Activated CD4-positive, alpha-beta T cell treated with anti-CD3 and anti-CD28 coated beads, Interleukin-2, amount 50 U/mL, for 1 hour (primary cell): ENCODE data around the gene RHOJ.
"Not testable (repeated sequence)": the region's sequence is repeated elsewhere in the genome, so short reads cannot be mapped to it uniquely, and the experiment has no call there.

Experiments
- DNase-seq: peaks from one replicate; pipeline ENCODE4 v3.0.0-alpha.2; 2020

RHOJ gene

DNA sequence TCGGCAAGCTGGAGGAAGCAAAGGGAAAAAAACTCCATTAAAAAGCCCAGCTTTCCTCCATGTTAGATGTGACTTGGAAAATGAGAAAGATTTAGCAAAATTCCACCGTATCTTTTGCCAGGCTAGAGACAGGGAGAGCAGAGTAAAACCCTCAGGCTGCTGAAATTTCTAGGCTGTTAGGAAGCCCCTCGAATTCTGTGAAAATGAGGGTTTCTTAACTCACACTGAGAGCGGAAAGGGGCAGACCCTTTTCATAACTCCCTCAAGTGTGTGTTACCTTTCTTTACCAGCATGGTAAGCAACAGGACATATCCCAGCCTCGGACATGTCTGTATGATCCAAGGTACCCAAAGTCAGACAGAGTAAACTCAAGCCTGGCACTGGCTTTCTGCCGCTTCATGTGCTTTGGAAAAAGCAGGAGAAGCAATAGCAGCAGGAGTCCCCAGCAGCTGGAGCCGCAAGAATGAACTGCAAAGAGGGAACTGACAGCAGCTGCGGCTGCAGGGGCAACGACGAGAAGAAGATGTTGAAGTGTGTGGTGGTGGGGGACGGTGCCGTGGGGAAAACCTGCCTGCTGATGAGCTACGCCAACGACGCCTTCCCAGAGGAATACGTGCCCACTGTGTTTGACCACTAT lies at the start of gene RHOJ:
Gene RHOJ, plus strand, starts transcription at position 37 of the 637 bp plus-strand sequence. Its CDS starts 427 bp downstream, at position 464.
- no peak for DNase-seq

DNA sequence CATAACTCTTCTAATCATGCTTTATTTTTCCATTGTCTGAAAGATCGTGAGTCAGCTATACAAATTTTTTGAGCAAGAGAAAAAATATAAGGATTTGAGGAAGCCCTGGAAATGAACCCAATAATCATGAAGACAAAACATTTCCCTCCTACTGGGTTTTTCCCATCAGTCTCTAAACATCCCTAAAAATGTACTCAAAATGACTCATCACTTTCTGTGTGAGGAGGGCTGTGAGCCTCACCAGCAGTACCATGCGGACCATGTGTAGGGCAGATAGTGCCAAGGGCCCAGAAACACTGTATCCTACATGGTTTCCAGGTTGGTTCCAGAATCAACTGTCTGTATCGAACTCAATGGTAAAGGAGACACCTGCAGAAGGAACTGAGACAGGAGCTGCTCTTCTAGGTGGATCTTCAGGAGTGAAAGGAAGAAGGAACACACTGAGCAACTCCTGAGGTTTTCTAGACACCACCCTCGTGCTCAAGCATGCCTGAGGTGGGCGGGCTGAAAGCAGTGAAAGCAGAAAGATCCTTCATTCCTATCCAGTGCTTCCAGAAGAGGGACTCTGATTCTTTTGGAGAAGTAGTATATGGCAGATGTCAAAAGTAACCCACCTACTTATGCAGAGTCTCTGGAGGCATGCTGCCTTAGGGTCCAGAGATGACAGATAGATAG lies 48.6 kb upstream of the RHOJ start:
- DNase-seq, result no peak

DNA sequence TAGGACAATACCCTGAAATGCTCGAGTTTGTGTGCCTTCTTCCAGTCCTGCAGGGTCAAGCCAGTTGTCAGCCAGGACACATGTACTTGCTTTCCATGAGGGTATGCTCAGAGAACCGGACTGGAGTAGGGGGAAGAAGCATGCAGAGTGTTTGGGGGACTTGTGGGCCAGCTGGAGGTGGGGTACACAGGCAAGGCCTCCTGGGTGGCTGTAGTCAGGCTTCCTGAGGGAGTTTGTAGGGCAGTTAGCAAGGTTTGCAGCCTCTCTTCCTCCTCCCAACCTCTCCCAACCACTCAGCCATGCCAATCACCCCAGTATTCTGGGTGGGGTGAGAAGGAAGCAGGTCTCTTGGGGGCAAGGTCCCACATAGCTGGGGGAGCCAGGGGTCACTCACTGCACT lies 47.0 kb upstream of the RHOJ start:
- no peak for DNase-seq

DNA sequence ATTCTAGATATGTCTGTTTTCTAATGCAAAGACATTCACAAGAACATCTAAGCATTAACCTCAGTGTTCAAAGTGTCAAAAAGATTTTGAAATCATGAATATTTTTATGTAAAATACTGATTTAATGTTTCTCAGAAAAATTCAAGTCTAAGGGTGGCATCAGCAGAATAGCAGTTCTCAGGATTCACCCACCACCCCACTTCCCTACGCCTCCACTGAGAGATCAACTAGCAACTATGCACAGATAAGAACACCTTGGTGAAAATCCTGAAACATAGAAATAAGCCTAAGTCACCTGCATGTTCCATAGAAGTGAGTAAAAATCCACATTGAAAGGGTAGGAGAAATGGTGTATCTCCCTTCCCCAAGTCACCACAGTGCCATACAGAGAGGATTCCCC lies 40.9 kb upstream of the RHOJ start:
- no peak for DNase-seq

DNA sequence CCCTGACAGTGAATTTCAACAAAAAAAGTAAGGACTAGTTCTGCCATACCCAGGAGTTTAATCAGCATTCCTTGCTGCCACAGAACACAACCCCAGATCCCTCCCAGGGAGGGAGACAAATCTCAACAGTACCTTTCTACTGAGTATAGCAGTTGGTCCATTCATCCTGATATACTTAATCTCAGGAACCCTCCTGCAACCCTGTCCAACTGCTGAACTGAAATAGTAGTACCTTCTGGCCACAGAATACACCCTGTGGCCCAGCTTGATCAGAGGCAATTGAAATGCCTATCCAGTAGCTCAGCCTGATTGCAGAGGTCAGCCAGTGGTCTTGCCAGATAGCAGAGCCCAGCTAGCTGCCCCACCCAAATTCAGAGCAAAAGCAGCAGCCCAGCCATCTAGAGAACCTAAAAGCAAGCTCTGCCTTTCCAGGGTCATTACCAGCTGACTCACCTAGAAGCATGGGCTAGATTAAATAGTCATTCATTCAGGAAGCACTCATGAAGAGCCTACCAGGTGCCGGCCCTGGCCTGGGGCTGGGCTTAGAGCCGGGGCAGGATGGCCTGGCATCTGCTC lies 40.0 kb upstream of the RHOJ start:
- DNase-seq, result no peak

DNA sequence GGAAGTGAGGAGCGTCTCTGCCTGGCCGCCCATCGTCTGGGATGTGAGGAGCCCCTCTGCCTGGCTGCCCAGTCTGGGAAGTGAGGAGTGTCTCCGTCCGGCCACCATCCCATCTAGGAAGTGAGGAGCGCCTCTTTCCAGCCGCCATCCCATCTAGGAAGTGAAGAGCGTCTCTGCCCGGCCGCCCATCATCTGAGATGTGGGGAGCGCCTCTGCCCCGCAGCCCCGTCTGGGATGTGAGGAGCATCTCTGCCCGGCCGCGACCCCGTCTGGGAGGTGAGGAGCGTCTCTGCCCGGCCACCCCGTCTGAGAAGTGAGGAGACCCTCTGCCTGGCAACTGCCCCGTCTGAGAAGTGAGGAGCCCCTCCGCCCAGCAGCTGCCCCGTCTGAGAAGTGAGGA lies 39.0 kb upstream of the RHOJ start:
- not testable (repeated sequence) for DNase-seq

DNA sequence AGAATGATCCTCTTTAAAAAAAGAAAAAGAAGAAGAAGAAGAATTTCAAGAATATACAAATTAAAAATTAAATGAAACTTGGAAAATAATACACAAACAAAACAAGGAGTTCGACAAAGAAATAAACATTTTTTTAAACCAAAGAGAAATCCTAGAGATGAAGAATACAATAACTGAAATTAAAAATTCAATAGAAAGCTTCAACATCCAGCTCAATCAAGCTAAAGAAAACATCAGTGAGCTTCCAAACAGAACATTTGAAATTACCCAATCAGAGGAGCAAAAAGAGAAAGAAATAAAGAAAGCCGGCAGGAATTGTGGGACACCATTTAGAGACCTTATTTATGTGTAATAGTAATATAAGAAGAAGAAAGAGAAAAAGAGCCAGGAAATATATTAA lies 37.2 kb upstream of the RHOJ start:
- no peak for DNase-seq

DNA sequence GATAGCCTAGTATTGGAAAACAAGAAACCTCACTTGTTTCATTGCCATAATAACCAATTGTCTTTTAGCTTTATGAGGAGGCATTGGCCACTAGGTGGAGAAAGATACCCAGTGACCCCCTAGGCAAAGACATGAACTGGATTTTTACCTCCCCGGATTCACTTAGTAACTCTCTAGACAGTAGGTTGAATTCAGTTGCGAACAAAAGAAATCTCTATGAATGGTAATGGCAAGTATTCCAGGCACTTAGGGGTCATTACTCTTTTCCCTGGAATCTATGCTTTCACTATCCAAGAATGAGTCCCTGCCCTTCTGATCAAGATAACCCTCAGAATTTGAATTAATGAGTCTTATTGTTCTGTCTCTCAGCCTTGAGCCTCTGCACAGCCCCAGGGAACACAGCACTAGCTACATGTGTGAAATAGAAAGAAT lies 29.5 kb upstream of the RHOJ start:
- no peak for DNase-seq

DNA sequence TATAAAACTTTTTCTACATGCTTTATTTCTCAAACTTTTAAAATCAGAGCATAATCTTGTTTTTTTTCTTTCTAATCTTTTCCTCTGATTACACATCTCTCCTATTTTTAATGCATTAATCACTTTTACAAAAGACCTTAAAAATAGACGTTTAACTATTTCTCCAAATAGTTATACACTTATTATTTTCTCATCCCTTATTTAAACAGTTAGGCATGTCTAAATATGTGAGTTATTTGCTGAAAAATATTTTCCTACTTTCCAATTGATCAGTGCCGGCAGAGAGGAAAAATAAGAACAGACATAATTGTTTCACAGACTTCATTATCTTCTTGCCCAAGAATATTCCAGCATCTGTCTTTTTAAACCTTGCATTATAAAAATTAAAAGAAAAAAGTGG lies 28.7 kb upstream of the RHOJ start:
- no peak for DNase-seq

DNA sequence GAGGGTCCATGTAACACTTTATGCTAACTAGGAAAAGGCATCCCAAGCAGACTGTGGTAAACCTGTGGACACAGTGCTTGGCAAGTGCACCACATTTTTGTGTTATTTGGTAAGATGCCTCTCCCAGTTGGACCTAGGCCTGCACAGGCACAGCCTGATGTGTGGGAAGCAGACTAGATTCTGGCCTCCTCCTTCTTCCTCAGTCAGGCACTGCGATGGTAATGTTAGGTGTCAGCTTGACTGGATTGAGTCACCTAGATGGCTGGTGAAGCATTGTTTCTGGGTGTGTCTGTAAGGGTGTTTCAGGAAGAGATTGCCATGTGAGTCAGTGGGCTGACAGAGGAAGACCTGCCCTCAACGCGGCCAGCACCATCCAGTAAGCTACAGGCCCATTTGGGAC lies 25.3 kb upstream of the RHOJ start:
- no peak for DNase-seq

DNA sequence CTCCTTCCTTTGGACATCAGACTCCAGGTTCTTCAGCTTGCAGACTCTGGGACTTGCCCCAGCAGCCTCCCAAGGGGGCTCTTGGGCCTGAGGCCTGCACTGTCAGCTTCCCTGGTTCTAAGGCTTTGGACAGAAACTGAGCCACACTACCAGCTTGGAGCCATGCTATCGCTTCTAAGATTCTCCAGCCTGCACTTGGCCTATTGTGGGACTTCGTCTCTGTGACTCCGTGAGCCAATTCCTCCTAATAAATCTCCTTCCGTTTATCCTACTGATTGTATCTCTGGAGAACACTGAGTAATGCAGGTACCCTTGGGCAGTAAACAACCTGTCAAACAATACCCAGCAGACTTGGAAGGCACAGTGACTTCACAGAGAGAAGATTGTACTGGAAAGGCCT lies 24.9 kb upstream of the RHOJ start:
- DNase-seq, result no peak

DNA sequence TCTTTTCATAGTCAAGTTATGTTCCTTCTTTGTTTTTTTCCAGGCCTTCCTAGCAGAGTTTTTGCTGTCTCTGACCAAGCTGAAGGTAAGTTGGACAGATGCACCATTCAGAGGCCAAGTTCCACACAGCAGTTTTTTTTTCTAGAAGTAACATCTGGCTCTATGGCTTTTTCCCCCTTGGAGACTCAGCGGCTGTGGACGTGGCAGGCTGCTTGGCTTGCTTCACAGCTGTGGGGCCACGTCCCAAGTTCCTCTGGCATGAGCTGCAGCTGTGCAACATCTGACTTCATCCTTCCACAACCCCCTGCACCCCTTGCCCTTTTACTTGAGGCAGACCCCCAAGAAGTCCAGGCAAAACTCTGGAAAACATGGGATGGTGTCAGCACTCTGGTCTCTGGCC lies 24.2 kb upstream of the RHOJ start:
- no peak for DNase-seq

DNA sequence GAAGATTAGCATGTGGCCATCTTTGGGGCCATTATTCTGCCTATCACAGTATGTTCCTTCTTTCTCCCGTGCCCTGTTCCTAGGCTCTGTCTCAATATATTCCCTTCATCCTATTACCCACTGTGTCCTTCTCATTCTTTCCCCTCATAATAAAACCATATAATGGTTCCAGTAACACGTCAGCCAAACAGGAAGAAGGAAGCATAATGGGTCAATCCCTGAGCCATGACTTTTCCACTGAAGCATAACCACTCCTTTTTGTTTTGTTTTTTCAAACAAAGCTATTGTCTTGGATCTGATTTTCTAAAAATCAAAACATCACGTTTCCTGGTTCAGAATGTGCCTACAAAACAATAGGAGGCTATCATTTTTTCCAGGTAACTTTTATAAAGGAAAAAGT lies 21.3 kb upstream of the RHOJ start:
- no peak for DNase-seq

DNA sequence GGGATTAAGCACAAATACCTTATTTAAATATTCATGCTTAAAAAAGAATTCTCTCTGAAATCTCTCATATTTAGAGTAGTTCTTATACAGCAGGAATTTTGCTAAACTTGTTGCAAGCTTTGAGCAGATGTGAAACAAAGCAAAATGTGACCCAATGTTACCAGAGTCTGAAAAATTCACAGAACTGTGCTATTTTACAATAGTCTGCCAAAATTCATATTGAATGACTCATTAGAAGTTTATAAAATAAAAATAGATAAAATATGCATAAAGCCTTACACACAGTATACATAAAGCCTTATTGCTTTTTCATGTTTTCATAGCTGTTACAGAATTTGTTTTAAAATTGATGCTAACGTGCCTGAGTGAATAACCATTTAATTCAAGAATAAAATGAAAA lies 17.8 kb upstream of the RHOJ start:
- DNase-seq, result no peak

DNA sequence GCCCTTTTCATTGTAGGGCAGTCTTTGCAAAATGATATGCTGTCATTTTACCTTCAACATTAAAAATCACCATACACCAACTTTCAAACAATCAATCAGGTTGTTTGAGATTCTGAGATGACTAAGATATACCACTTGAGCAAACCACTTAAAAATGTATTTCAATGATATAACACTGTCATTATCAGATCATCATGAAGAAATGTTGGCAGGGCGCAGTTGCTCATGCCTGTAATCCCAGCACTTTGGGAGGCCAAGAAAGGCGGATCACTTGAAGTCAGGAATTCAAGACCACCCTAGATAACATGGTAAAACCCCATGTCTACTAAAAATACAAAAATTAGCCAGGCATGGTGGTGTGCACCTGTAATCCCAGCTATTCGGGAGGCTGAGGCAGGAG lies 13.0 kb upstream of the RHOJ start:
- DNase-seq, result no peak

DNA sequence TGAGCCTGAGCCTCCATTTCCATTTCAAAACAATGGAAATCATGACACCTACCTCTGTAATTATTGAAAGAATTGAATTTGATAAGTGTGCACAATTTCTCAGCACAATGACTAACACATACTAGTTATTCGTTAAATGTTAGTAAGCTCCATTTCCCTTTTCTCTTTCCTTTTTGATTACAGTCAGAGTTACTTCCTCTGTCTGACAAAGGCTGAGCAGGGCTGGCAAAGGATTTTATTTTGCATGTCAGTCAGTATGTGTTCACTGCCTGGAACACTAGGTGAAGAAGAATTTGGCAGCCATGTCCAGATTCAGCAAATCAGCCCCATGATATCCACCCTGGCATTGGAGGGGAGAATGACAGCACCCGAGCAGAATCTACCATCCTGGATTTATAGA lies 12.2 kb upstream of the RHOJ start:
- no peak for DNase-seq

DNA sequence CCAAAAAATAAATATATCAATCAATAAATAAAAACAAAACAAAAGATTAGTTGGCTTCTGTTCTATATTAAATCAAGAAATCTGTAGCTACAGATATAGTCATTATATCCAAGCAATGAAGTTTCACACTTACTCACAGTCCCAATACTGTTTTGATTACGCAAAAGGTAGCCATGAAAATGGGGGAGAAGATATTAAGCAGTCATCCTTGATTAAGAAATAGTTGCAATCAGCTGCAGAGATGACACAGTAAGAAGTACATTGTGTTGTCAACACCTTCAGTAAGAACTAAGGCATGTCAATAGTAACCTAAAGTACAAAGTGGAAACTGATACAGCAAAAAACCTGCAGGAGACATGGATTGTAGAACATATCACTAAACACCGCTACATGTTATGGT lies 11.0 kb upstream of the RHOJ start:
- no peak for DNase-seq

DNA sequence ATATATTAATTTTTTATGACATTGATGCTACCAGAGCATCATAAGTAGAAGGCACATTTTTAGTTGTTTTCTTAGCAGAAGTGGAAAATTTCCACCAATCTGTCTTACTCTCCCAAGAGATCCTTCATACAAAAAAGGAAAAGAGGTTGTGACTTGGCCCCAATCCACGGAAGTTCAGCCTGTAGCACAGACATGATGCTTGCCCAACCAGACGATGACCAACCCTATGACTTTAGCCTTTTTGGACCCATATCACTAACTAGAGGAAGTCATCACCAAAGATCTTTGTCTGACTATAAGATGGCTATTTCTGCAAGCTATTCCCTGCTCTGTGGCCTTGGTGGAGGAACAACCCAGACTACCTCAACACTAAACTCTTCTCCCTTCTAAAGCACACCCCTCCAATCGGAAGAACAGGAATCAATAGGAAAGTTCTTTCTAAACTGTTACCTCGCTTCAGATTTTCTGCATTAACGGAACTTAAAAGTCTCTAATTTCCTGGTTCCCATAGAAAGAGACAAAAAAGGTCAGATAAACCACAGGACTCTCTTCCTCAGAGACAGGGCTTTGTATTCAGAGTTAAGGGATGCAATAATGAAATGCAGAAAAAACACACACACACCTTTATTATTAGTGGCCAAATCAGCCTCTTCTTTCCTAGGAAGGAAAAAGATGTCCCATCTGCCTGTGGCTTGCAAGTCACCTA lies 4.1 kb upstream of the RHOJ start:
- no peak for DNase-seq

DNA sequence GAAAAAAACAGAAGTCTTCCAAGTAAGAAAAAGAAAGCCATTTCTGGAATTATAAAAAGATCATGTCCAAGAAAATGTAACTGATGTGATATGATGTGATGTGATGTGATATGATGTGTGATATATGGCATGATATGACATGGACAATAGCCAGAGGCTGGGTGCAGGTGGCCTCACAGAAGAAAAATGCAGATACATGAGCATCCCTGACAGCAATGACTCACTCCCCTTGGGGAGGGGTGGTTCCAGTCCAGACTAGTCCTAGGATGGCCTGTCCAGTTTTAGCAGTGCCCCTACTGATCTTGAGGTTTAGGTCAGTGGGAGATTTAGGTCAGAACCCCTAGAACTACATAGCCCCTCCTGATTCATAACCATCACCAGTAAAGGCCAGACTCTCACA lies 3.5 kb upstream of the RHOJ start:
- no peak for DNase-seq

DNA sequence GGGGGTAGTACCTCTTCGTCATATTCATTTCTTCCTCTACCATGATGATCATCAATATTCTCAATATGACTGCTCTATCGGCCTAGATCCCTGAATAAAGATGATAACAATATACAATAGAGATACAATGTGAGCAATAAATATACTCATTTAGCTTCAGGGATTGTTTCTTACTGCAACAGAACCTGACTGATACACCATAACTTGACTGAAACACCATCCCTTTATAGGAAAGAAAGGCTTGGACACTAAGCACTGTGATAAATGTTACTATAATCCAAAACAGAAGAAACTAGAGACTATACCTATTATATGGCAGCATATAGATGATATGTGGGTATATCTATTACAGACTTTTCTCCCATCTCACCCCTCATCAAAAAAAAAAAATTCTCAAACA lies 1.2 kb upstream of the RHOJ start:
- DNase-seq, result no peak

DNA sequence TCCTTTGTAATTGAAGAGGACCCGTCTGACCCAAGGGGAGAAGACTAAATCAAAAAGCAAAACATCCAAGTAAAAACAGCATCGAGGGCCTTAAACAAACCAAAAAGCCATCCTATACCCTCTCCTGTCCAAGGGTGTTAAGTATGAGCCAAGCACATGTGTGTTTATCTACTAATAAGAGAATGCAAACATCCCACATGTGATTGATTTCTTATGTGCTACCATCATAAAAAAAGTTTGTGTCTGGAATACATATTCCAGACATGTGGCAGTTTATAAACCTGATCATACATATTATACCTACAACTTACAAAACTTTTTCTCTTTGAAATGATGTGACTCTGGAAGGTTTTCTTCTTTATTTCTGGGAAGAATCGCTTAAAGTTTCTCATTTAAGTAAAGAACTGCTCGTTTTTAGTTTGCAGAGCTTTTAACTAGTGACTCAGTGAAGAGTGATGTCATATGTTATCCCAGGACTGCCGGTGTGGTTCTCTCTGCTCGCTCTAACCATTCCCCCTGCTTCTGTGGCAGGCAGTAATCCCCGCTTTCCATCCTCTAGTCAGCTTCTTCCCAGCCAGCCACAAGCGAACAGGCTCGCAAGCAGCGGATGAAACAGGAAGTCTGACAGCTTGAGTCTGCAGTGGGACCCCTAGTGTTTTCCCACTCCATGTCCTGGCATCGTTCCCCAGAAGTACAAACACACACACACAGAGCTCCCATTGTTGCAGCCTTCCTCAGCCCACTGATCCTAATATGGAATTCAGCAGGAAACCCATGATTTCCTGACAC lies 431 bp upstream of the RHOJ start:
- no peak for DNase-seq

DNA sequence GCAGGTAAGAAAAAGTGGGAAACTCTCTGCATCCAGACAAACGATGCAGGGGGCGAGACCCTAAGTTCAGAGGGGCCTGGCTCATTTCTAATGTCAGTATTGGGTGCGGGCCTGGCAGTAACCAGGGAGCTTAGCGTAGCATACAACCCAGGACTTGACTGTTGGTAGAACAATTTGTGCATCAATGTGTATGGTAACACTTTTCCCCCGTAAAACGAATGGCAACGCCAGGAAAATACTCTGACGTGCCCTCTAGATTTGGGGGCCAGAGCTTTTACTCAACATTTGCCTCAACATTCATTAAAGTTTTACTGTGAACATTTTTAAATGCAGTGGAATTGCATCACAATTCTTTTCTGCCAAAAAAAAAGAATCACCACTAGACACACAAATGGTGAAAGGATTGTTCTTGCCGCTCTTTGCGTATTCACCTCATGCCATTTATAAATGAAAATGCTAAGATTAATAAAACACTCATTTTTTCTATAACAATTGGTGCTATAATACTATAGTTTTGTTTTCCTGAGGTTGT lies 867 bp downstream of the RHOJ start:
- no peak for DNase-seq

DNA sequence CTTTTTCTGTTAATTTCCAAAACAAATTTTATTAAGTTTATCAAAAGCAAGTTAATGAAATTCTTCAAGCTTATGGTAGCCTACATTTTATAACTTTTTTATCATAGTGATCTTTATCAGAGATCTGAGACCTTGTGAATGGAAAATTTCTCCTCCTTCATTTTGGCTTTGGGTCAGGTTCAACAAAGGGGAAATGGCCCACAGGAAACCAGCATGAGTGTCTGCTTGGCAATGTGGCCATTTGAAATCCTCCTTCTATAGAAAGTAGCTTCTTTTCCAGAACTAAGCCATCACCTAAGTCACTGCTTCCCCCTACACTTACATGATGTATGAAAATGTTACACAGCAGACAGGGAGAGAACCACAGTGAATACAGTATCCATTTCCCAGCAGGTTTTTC lies 1.6 kb downstream of the RHOJ start:
- DNase-seq, result no peak
